HG02798 (cell line): ENCODE data around the gene CD3E.
"Not testable (repeated sequence)": the region's sequence is repeated elsewhere in the genome, so short reads cannot be mapped to it uniquely, and the experiment has no call there.

Experiments
- ATAC-seq: cut with Tn5 transposase; IDR thresholded peaks from one replicate; pipeline ENCODE4 v1.9.1; 2021; ENCODE audit warnings: mild to moderate bottlenecking; ENCODE audit not compliant: unreplicated experiment, poor library complexity

Gene CD3E

DNA sequence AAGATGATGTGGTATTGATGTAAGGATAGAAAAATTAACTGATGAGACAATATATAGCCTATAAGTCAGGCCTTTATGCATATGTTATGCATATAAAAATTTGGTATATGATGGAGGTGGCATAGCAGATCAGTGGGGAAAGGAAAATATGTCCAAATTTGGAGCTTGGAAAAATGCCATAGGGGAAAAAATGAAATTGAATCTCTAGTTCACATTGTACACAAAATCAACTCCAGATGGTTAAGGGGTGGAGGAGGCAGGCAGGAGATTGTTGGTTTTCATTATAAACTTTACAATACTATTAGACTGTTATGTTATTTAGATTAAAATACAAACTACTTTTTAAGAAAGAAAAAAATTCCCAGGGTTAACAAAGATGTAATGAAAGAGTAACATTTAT is 15.1 kb upstream of the CD3E start:
- ATAC-seq = no peak

DNA sequence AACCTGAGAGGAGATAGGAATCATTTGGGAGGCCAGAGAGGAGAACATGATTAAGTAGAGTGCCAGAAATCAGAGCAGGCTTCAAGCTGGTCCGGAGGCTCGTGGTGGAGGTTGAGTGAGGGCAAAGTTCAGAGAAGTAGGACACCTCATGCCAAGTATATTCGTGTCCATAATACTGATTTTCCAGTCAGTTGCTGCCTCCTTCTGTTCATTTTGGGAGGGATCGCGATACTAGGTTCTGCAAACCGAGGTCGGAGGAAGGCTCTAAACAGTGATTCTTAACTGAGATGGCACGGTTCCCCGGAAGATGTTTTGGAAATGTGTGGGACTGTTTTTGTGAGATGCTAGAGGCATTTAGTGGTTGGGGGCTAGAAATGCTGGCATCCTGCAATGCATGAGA is 13.6 kb upstream of the CD3E start:
- no peak for ATAC-seq

DNA sequence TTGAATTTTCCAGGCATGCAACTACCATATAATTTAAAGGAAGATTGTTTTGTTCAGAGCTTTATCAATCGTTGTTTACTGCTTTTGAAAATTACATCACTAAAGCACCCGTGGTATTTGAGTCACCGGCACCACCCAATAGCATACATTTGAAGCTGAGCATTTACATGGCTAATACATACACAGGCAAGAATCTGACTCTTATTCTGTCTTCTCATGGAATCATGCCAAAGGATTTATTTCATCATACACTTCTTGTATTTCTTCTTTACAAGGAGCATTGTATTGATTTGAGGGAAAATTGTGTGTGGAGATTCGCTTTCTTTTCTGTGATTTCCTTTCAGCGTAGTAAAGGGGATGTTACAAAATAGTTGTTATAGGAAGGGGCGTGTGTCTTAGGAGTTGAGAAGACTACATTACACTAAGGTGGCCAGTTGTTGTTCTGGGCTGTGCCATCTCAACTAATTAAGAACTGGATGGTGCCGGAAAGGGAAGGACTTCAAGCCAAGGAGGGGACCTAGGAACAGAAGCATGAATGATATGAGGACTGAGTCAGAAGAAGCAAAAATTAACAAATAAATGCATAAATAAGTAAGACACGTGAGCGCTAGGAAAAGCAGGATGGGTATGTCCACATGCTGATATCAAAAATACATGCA is 12.9 kb upstream of the CD3E start:
- ATAC-seq = no peak

DNA sequence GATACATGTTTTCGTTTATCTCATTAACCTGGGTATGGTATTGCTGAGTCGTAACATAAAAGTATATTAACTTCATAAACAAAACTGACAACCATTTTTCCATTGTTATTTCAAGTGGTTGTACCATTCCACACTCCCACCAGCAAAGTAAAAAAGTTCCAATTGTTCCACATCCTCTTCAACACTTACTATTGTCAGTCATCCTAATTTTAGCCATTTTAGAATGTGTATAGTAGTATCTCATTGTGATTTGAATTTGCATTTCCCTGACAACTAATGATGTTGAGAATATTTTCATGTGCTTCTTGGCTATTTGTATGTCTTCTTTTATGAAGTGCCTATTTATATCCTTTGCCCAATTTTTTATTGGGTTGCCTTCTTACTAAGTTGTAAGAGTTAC is 10.5 kb upstream of the CD3E start:
- no peak for ATAC-seq

DNA sequence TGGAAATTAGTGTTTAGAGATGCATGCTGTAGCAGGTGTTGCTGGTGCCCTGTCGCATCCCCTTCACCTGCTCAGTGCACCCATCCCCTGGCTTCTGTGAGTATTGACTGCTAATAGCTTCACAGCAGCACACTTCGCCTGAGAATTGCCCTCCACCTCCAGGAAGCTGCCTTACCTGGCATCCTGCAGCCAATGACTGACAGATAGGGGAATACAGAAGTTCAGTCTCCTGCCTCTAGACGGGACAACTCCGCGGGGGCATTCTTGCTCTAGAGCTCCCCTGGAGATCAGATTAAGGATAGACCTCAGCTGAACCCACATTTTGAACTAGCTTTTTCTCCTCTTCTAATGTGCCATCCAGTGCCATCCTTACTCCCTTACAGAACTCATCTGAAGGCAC is 9.3 kb upstream of the CD3E start:
- ATAC-seq = no peak

DNA sequence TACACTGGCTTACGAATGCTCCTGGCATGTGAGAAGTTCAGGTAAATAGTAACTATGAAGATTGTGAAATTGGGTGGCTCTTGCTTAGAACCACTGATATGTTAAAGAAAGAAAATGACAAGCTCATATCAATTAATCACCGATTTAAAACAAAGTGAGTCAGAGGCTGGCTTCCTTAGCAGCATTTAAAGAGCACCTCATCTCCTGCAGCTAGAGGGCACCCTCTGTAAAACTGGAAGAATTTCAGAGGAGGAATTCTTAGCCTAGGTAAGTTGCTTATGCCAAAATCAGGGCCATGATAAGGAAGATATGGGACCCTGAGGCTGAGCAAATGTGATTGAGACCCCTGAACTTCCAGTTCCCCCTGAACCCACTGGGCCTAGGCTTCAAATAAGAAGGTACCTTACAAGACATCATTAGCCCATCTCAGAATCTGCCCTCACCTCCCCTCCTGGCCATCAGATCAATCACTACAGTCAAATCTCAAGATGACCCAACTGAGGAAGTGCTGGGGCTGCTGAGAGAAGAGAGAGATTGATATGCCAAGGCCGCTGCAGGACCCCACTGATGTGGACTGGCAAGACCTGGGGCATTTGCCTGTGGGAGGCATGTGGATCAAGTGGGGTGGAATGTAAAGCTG is 8.6 kb upstream of the CD3E start:
- no peak for ATAC-seq

DNA sequence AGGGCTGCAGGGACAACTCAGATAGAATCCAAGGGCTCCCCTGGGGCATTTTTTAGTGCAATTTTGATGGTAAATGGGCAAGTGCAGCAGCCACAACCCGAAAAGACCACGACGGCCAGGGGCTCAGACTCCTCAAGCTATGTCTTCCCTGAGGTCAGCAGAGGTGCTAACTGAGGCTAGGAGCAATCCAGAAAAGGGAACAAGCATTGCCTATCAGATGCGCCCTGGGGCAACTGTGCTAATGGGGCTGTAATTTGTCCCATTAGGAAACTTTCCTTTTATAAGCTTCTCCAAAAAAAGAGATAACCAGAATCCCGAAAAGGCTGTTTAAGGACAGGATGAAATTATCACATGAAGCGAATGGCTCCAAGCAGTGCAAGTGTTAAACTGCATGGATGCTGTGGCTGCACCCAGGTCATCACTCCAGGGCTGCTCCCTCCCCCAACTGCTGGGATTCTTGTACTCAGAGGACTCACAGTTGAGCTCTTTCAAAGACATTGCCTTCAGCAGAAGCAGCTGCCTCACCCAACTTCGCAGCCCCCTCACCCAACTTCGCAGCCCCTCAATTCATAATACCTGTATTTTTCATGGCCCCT is 2.8 kb upstream of the CD3E start:
- ATAC-seq = no peak

DNA sequence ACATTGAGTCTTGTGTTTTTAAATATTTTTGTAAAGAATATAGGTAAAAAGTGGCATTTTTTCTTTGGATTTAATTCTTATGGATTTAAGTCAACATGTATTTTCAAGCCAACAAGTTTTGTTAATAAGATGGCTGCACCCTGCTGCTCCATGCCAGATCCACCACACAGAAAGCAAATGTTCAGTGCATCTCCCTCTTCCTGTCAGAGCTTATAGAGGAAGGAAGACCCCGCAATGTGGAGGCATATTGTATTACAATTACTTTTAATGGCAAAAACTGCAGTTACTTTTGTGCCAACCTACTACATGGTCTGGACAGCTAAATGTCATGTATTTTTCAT is 333 bp upstream of the CD3E start:
- no peak for ATAC-seq

DNA sequence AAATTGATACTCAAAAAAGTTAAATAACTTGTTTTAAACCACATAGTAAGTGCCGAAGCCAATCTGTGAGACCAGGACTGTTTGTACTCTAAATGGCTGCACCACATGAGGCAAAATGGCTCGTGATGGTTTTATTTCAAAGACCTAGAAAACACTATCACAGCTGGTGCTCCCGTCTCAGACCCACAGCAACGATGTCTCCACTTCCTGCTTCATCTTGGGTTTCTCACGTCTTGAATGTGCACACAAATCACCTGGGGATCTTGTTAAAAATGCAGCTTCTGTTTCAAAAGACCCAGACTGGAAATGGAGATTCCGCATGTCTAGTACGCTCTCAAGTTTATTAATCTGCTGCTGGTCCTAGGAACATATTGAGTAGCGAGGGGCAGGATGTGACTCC is 1.2 kb downstream of the CD3E start:
- no peak for ATAC-seq

DNA sequence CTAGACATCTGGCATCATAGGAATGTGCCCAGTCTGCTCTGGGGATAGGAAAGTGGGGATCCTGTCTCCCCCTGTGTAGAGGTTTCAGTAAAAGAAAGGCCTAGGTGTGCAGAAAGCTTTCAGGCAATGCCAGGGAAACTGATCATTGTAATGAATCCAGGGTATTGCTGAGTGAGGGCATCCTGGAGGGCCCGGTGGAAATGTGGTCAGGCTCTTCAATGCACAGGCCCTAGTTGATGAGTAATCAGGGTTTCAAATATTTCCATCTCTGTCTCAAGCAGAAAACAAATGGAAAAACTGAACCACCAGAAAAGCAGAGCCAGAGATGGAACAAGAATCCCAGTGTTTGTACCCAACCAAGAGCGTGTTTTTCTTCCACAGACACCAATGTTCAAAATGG is 2.0 kb downstream of the CD3E start:
- no peak for ATAC-seq

DNA sequence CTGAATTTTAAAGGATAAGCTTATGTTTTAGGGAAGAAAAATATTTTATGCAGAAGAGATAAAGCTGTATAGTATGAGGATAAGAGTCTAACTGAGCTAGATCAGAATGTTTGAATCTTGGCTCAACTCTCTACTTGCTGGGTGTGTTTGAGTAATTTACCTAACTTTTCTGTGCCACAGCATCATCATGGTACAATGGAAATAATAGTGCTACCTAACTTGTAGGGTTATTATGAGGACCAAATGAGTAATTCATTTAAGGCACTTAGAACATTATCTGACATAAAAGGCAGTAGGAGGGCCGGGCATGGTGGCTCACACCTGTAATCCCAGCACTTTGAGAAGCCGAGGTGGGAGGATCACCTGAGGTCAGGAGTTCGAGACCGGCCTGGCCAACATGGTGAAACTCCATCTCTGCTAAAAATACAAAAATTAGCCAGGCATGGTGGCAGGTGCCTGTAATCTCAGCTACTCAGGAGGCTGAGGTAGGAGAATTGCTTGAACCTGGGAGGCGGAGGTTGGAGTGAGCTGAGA is 4.5 kb downstream of the CD3E start:
- ATAC-seq = not testable (repeated sequence)

DNA sequence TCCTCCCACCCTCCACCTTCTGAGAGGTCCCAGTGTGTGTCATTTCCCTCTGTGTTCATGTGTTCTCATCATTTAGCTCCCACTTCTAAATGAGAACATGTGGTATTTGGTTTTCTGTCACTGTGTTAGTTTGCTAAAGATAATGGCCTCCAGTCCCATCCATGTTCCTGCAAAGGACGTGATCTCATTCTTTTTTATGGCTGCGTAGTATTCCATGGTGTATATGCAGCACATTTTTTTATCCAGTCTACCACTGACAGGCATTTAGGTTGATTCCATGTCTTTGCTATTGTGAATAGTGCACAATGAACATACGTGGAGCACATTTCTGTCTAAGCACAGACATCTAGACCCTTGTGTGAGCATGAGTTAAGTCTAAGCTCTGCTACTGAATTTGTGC is 5.7 kb downstream of the CD3E start:
- ATAC-seq = no peak

DNA sequence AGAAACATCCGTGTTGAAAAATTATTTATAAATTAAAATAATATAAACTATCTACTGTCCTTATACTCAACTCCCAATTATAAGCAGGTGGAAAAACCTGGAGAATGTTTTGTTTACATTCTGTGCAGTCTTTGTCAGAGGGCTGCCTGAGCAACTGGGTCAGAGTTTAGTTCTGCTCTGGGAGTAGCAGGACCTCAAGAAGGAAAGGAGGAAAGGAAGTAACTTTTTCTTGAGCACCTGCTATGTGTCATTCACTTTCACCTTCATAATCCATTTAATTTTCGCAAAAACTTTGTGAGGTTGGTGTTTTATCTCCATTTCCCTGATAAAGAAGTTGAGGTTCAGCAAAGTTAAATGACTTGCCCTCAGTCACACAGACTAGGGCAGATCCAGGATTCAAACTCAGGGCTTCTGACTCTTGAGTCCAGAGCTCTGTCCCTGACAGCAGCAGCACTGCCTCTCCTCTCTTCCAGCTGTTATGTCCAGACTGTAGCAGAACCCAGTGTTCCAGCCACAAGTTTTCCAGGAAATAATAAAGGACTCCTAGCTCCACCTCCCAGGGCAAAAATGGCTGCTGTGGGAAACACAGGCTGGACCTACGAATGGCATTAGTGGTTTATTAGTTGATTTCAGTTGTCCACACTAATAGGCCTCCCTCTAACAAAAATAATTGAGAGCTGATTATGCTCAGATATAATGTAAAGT is 6.4 kb downstream of the CD3E start:
- no peak for ATAC-seq

DNA sequence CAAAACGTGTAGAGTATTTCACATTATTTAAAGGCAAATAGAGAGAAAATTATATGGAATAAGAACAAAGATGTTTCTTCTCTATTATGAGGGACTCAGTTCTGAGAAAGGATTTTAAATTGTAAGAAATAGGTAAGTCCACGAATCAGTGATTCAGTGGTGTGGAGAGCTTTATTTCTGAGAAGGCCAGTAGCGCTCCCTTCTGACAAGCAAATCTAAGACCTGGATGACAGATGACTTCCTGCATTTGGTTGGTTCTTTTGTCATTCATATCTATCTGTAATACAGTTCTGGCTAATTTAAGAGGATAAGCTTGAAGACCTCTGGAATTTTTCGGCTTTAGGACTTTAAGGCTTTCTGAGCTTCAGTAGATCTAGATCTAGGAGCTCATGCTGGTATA is 7.0 kb downstream of the CD3E start:
- no peak for ATAC-seq

DNA sequence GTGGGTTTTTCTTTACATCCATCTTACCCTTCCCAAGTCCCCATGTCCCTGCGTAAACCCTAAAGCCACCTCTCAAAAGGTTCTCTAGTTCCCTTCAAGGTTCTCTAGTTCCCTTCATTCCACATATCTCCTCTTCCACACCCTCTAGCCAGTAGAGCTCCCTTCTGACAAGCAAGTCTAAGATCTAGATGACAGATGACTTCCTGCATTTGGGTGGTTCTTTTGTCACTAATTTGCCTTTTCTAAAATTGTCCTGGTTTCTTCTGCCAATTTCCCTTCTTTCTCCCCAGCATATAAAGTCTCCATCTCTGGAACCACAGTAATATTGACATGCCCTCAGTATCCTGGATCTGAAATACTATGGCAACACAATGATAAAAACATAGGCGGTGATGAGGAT is 7.8 kb downstream of the CD3E start:
- no peak for ATAC-seq

DNA sequence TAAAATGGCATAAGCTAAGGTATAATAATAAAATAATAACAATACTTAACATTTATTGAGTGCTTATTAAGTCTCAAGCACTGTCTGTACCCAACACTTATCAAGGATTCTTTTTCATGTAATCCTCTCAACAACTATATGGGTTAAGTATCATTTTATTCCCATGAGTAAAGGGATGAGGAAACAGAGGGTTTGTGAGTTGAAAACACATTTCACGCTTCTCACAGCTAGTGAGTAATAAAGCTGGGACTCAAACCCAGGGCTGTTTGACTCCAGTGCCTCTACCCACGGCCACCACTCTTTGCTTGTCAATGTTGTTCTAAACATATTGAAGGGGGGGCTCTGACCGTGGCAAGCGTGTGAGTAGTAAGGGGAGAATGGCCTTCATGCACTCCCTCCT is 8.7 kb downstream of the CD3E start:
- ATAC-seq = no peak

DNA sequence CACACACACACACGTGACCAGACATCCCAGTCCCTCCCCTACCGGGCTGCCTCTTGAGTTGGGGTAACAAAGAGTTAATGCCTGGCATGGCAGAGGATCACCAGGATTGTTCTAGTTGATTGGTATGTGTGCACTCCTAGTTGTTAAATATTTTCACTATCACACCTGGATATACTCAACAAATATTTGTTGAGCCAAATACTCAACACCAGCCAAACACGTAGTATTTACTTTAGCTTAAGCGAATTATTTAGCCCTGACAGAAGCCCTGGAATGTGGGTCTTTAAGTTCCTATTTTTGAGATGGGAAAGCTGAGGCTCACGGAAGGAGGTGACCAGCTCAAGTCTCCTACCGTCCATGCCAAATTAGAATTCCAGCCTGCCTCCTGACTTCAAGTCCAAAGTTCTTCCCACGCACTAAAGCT is 10.5 kb downstream of the CD3E start:
- ATAC-seq = no peak

DNA sequence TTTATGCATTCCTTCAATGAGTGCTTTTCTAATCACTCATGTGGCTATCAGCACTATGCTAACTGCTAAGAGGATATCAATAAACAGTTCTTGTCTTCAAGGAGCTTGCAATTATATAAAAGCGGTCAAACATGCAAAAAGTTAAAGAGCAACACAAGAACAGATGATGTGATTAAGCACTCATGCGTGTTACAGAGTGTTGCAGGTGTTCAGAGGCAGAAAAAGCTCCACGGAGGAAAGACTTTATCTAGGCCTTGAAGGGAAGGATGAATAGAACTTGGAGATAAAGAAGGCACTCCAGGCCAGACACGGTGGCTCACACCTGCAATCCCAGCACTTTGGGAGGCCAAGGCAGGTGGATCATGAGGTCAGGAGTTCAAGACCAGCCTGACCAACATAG is 13.6 kb downstream of the CD3E start:
- no peak for ATAC-seq

DNA sequence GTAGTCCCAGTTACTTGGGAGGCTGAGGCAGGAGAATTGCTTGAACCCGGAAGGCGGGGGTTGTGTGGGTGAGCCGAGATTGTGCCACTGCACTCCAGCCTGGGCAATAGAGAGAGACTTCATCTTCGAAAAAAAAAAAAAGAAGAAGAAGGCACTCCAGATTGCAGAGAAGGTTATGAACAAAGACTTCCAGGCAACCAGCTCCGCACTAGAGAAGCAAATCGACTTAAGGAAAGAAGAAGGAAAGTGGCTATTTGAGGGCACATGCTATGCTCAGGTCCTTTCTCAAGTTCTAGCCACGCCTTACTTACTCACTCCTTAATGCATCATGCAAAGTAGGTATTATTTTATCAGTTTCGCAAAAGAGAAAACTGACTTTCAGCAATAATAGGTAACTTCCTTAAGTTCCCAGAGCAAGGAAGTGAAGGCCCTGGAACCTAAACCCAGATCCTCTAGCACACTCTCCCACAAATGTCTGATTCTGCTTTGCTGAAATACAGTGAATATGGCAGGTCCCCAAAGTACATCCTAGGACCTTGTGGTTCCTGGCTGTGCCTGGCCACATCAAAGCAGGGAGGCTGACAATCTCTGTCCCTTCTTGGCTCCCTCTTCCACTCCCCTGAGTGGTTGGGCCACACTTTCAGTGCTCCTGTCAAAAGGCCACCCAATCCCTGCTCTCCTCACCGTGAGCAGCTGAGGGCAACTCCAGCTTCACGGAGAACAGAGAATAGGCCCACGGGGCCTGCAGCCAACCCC is 14.2 kb downstream of the CD3E start:
- ATAC-seq = no peak

DNA sequence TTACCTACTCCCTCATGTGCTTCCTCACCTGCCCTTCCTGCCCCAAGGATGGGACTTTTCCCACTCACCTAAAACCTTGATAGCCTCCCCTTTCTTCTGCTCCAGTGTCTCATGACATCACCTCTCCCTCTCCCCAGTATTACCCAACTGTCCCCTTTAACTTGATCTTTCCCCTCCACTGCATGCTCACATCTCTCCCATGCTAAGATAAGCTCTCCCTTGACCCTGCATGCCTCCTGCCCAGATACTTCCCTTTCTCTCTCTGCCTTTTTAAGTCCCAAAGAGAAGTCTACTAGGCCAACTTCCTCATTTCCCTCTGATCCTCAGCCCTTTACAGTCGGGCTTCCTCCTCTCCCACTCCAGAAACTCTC is 14.8 kb downstream of the CD3E start:
- ATAC-seq = no peak

DNA sequence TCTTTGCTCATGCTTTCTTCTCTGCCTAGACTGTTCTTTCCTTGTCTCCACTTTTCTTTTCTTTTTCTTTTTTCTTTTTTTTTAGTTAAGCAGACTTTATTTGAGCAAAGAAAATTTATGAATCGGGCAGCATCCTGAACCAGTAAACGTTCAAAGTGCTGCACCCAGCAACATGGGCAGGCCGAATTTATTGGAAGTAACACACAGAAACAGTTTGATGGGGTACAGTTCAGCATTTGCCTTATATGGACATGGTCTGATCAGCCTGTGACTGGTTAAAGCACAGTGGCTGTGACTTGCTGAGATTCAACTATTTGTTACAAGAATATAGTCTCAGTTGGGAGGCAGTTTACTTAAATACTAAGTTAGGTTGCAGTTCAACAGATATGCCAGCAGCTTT is 16.0 kb downstream of the CD3E start:
- no peak for ATAC-seq
